Measurements from ENCODE around the gene AQP1.

GRCh38 chr7:30923774-30924413, 12.2 kb downstream of the AQP1 start:
- no peak for TF ChIP-seq EZH2 (IDR thresholded peaks at IDR 0.05; ENCODE audit: borderline replicate concordance, low read depth, low read length, severe bottlenecking)
- TF ChIP-seq, protein P1, sequence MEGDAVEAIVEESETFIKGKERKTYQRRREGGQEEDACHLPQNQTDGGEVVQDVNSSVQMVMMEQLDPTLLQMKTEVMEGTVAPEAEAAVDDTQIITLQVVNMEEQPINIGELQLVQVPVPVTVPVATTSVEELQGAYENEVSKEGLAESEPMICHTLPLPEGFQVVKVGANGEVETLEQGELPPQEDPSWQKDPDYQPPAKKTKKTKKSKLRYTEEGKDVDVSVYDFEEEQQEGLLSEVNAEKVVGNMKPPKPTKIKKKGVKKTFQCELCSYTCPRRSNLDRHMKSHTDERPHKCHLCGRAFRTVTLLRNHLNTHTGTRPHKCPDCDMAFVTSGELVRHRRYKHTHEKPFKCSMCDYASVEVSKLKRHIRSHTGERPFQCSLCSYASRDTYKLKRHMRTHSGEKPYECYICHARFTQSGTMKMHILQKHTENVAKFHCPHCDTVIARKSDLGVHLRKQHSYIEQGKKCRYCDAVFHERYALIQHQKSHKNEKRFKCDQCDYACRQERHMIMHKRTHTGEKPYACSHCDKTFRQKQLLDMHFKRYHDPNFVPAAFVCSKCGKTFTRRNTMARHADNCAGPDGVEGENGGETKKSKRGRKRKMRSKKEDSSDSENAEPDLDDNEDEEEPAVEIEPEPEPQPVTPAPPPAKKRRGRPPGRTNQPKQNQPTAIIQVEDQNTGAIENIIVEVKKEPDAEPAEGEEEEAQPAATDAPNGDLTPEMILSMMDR (IDR thresholded peaks at IDR 0.05; ENCODE audit: borderline replicate concordance, extremely low read depth, low read length, poor library complexity, severe bottlenecking), result no peak

Measured in DND-41 (cell line).